Ammon's horn (tissue), 1 donor: ENCODE results near the gene KRTAP10-2.
"Not testable (repeated sequence)": the region's sequence is repeated elsewhere in the genome, so short reads cannot be mapped to it uniquely, and the experiment has no call there.

Experiments used
- DNase-seq: peaks from one replicate; pipeline ENCODE4 v3.0.0-alpha.2; 2016; ENCODE audit warnings: low spot score

KRTAP10-2 gene

GRCh38 chr21:44551340-44551961 lies at the start of gene KRTAP10-2:
KRTAP10-2 (minus strand) TSS chr21:44551505; CDS start chr21:44551458, 47 bp downstream.
- DNase-seq: no peak

GRCh38 chr21:44601091-44601490 lies 49.8 kb upstream of the KRTAP10-2 start:
- not testable (repeated sequence) for DNase-seq

- not testable (repeated sequence) for DNase-seq
Observed at GRCh38 chr21:44600118-44600978, 49.0 kb upstream of the KRTAP10-2 start, which contains the start of gene KRTAP10-7. KRTAP10-7 (plus strand) TSS chr21:44600597; CDS start chr21:44600622, 25 bp downstream.

GRCh38 chr21:44599264-44600029 lies 48.1 kb upstream of the KRTAP10-2 start:
- no peak for DNase-seq

GRCh38 chr21:44598061-44598460 lies 46.8 kb upstream of the KRTAP10-2 start:
- no peak for DNase-seq

- DNase-seq: no peak
Observed at GRCh38 chr21:44596068-44596725, 44.9 kb upstream of the KRTAP10-2 start.

- no peak for DNase-seq
Observed at GRCh38 chr21:44595524-44595923, 44.2 kb upstream of the KRTAP10-2 start.

GRCh38 chr21:44594406-44594916 lies 43.2 kb upstream of the KRTAP10-2 start:
- DNase-seq: no peak

- no peak for DNase-seq
Observed at GRCh38 chr21:44593598-44594405, 42.5 kb upstream of the KRTAP10-2 start.

- no peak for DNase-seq
Observed at GRCh38 chr21:44592446-44593311, 41.4 kb upstream of the KRTAP10-2 start, which contains the start of gene KRTAP10-6. KRTAP10-6 (minus strand) TSS chr21:44592505; CDS start chr21:44592484, 21 bp downstream.

GRCh38 chr21:44591801-44592130 lies 40.5 kb upstream of the KRTAP10-2 start:
- not testable (repeated sequence) for DNase-seq

GRCh38 chr21:44590897-44591800 lies 39.8 kb upstream of the KRTAP10-2 start:
- not testable (repeated sequence) for DNase-seq

- DNase-seq: no peak
Observed at GRCh38 chr21:44590311-44590721, 39.0 kb upstream of the KRTAP10-2 start.

- DNase-seq: no peak
Observed at GRCh38 chr21:44589586-44590305, 38.4 kb upstream of the KRTAP10-2 start.

- DNase-seq: no peak
Observed at GRCh38 chr21:44589094-44589493, 37.8 kb upstream of the KRTAP10-2 start.

- no peak for DNase-seq
Observed at GRCh38 chr21:44585892-44586291, 34.6 kb upstream of the KRTAP10-2 start.

GRCh38 chr21:44583800-44584147 lies 32.5 kb upstream of the KRTAP10-2 start:
- DNase-seq: no peak
